Glutamatergic neuron (in vitro differentiated cells): ENCODE results near the gene MS4A18. TPM values are rescaled to one million over a fixed set of nuclear protein-coding genes. Genes with fewer than 3 reads are reported as not detected.

Experiments used
- DNase-seq: peaks from one replicate; pipeline ENCODE4 v3.0.0; 2022
- H3K27ac Mint-ChIP-seq: one replicate; pipeline ENCODE4 v1.8.0; 2020; ENCODE audit warnings: mild to moderate bottlenecking, mixed read lengths, inconsistent platforms; ENCODE audit not compliant: unreplicated experiment
- H3K27me3 Mint-ChIP-seq: one replicate; pipeline ENCODE4 v1.8.0; 2020; ENCODE audit warnings: mild to moderate bottlenecking, moderate library complexity, mixed read lengths, inconsistent platforms; ENCODE audit not compliant: unreplicated experiment
- H3K36me3 Mint-ChIP-seq: one replicate; pipeline ENCODE4 v1.8.0; 2020; ENCODE audit warnings: mild to moderate bottlenecking, mixed read lengths, inconsistent platforms; ENCODE audit not compliant: unreplicated experiment
- H3K4me1 Mint-ChIP-seq: one replicate; pipeline ENCODE4 v1.8.0; 2020; ENCODE audit warnings: mild to moderate bottlenecking, low read depth, mixed read lengths, inconsistent platforms; ENCODE audit not compliant: unreplicated experiment
- H3K4me3 Mint-ChIP-seq: one replicate; pipeline ENCODE4 v1.8.0; 2020; ENCODE audit warnings: mild to moderate bottlenecking, mixed read lengths, inconsistent platforms; ENCODE audit not compliant: unreplicated experiment
- H3K9me3 Mint-ChIP-seq: one replicate; pipeline ENCODE4 v1.8.0; 2020; ENCODE audit warnings: mild to moderate bottlenecking, moderate library complexity, mixed read lengths, inconsistent platforms; ENCODE audit not compliant: unreplicated experiment
- CTCF ChIP-seq: fragments of 200-600 bp; sonication (generic); IDR thresholded peaks from one replicate; pipeline ENCODE4 v1.5.0; 2021; ENCODE audit not compliant: partially characterized antibody, unreplicated experiment
- total RNA-seq: library from RNA; stranded (reverse); fragmentation: NEBNext Ultra II Directional; extraction: Animal tissue kit (Norgen Biotek cat#: 25700); gene quantifications from one replicate; pipeline ENCODE4 v1.2.1, GENCODE V29; 2021; ENCODE audit not compliant: unreplicated experiment

The MS4A18 gene
- total RNA-seq, 1 donor from 2014 or later = not detected

GRCh38 chr11:60780774-60781173 is 56.3 kb downstream of the MS4A18 start:
- H3K9me3 Mint-ChIP-seq = peaks cover 4% of the 10 kb centered on the region

GRCh38 chr11:60781286-60781980 is 56.9 kb downstream of the MS4A18 start:
- Mint-ChIP-seq H3K4me3 (no peak overlapping the region), H3K4me1 (peaks cover 9% of the 10 kb centered on the region), H3K9me3 (peaks cover 4% of the 10 kb centered on the region), H3K27me3 (peaks cover 3% of the 10 kb centered on the region), H3K27ac (no peak overlapping the region), H3K36me3 (no peaks in the 10 kb centered on the region)
- TF ChIP-seq CTCF = no peak
- DNase-seq = no peak

More at GRCh38 chr11:60780774-60781173, 56.3 kb downstream of the MS4A18 start:
- H3K27ac Mint-ChIP-seq = no peak overlapping the region
- peaks cover 10% of the 10 kb centered on the region for H3K4me1 Mint-ChIP-seq
- peaks cover 3% of the 10 kb centered on the region for H3K27me3 Mint-ChIP-seq
- TF ChIP-seq CTCF = no peak
- DNase-seq = no peak
- no peaks in the 10 kb centered on the region for H3K36me3 Mint-ChIP-seq
- no peak overlapping the region for H3K4me3 Mint-ChIP-seq

- TF ChIP-seq CTCF = no peak
- Mint-ChIP-seq H3K27ac (no peak overlapping the region), H3K4me1 (peaks cover 6% of the 10 kb centered on the region), H3K4me3 (no peak overlapping the region), H3K36me3 (no peaks in the 10 kb centered on the region), H3K9me3 (peaks cover under 1% of the 10 kb centered on the region), H3K27me3 (peaks cover 3% of the 10 kb centered on the region)
- no peak for DNase-seq
These were observed 57.4 kb downstream of the MS4A18 start for GRCh38 chr11:60781981-60782316.

GRCh38 chr11:60782393-60783140 is 58.0 kb downstream of the MS4A18 start:
- peaks cover 6% of the 10 kb centered on the region for H3K4me1 Mint-ChIP-seq
- no peak for TF ChIP-seq CTCF
- H3K27me3 Mint-ChIP-seq = peaks cover under 1% of the 10 kb centered on the region
- H3K9me3 Mint-ChIP-seq = no peaks in the 10 kb centered on the region
- H3K36me3 Mint-ChIP-seq = no peaks in the 10 kb centered on the region
- H3K4me3 Mint-ChIP-seq = no peak overlapping the region
- DNase-seq = no peak
- no peak overlapping the region for H3K27ac Mint-ChIP-seq

- no peaks in the 10 kb centered on the region for H3K27me3 Mint-ChIP-seq
- no peaks in the 10 kb centered on the region for H3K36me3 Mint-ChIP-seq
- no peaks in the 10 kb centered on the region for H3K9me3 Mint-ChIP-seq
- DNase-seq = no peak
- no peak overlapping the region for H3K27ac Mint-ChIP-seq
- peaks cover 6% of the 10 kb centered on the region for H3K4me1 Mint-ChIP-seq
- H3K4me3 Mint-ChIP-seq = no peak overlapping the region
- no peak for TF ChIP-seq CTCF
These were observed 58.6 kb downstream of the MS4A18 start for GRCh38 chr11:60783141-60783484.
